OCI-LY1 (cell line): Measurements from ENCODE around the gene TFAP2E.

Experiments used
- H2AFZ ChIP-seq: fragments of 200-600 bp; sonication (generic), shearing (Covaris generic); 2 replicates; pipeline ENCODE4 v1.6.0; 2014; ENCODE audit warnings: antibody characterized with exemption, mild to moderate bottlenecking, low read length
- H3F3A ChIP-seq: fragments of 200-600 bp; sonication (generic), shearing (Covaris generic); 2 replicates; pipeline ENCODE4 v1.6.0; 2014; ENCODE audit warnings: mild to moderate bottlenecking, antibody characterized with exemption, low read length, moderate library complexity; ENCODE audit not compliant: insufficient read depth
- H3K27ac ChIP-seq: fragments of 200-600 bp; sonication (generic); 2 replicates; pipeline ENCODE4 v1.5.1; 2014; ENCODE audit warnings: low read length, mixed run types, mild to moderate bottlenecking, low read depth; ENCODE audit not compliant: poor library complexity, severe bottlenecking
- H3K27me3 ChIP-seq: fragments of 200-600 bp; sonication (generic); 2 replicates; pipeline ENCODE4 v1.6.0; 2014; ENCODE audit warnings: antibody characterized with exemption, mild to moderate bottlenecking, low read length, moderate library complexity; ENCODE audit not compliant: insufficient read depth
- H3K36me3 ChIP-seq: fragments of 200-600 bp; sonication (generic); 2 replicates; pipeline ENCODE4 v1.6.1; 2014; ENCODE audit warnings: mild to moderate bottlenecking, antibody characterized with exemption, low read length, moderate library complexity, mixed read lengths; ENCODE audit not compliant: insufficient read depth
- H3K4me1 ChIP-seq: fragments of 200-600 bp; sonication (generic); 2 replicates; pipeline ENCODE4 v1.5.1; 2014; ENCODE audit warnings: mild to moderate bottlenecking, low read length, moderate library complexity; ENCODE audit not compliant: insufficient read depth, severe bottlenecking
- H3K4me2 ChIP-seq: fragments of 200-600 bp; sonication (generic), shearing (Covaris generic); 2 replicates; pipeline ENCODE4 v1.6.1; 2014; ENCODE audit warnings: low read length
- H3K4me3 ChIP-seq: fragments of 200-600 bp; sonication (generic); 2 replicates; pipeline ENCODE4 v1.5.1; 2014; ENCODE audit warnings: low read length, low read depth, mild to moderate bottlenecking, mixed read lengths; ENCODE audit not compliant: poor library complexity, severe bottlenecking
- H3K79me2 ChIP-seq: fragments of 200-600 bp; shearing (Covaris generic); 2 replicates; pipeline ENCODE4 v1.6.1; 2016; ENCODE audit warnings: mixed run types, low read length, mixed read lengths; ENCODE audit not compliant: insufficient read depth
- H3K9ac ChIP-seq: fragments of 200-600 bp; sonication (generic), shearing (Covaris generic); 2 replicates; pipeline ENCODE4 v1.6.1; 2014; ENCODE audit warnings: mild to moderate bottlenecking, low read length, mixed read lengths
- H3K9me2 ChIP-seq: fragments of 200-600 bp; sonication (generic), shearing (Covaris generic); 2 replicates; pipeline ENCODE4 v1.6.1; 2014; ENCODE audit warnings: low read depth, mild to moderate bottlenecking, low read length, mixed read lengths
- H3K9me3 ChIP-seq: fragments of 200-600 bp; shearing (Covaris generic); 2 replicates; pipeline ENCODE4 v1.6.1; 2014; ENCODE audit warnings: low read length, mixed read lengths
- H4K20me1 ChIP-seq: fragments of 200-600 bp; sonication (generic), shearing (Covaris generic); 2 replicates; pipeline ENCODE4 v1.6.0; 2016; ENCODE audit warnings: mild to moderate bottlenecking, low read length; ENCODE audit not compliant: insufficient read depth
- CTCF ChIP-seq: fragments of 200-600 bp; sonication (generic), shearing (Covaris generic); IDR thresholded peaks from 2 replicates; pipeline ENCODE4 v1.5.1; 2017; ENCODE audit warnings: mild to moderate bottlenecking, antibody characterized with exemption, low read length, moderate library complexity, mixed read lengths
- EZH2 ChIP-seq: fragments of 200-600 bp; sonication (generic), shearing (Covaris generic); IDR thresholded peaks from 2 replicates; pipeline ENCODE4 v1.8.0; 2017; ENCODE audit warnings: borderline replicate concordance, mixed run types, mild to moderate bottlenecking, antibody characterized with exemption, low read length, moderate library complexity, mixed read lengths

TFAP2E gene

GRCh38 chr1:35574125-35574654, 1.1 kb downstream of the TFAP2E start:
- H3F3A ChIP-seq, result no peaks in the 10 kb centered on the region
- no peaks in the 10 kb centered on the region; the same call in 1 of the 2 replicates for H3K27me3 ChIP-seq
- H3K4me1 ChIP-seq, result peaks cover 17% of the 10 kb centered on the region
- H2AFZ ChIP-seq, result no peak overlapping the region
- TF ChIP-seq EZH2 (no peak), CTCF (no peak)
- H3K9me3 ChIP-seq, result no peaks in the 10 kb centered on the region
- no peak overlapping the region for H3K4me2 ChIP-seq
- H3K79me2 ChIP-seq, result no peaks in the 10 kb centered on the region
- no peaks in the 10 kb centered on the region for H3K9me2 ChIP-seq
- no peak overlapping the region for H3K4me3 ChIP-seq
- no peak overlapping the region for H3K9ac ChIP-seq
- H3K27ac ChIP-seq, result no peak overlapping the region
- H4K20me1 ChIP-seq, result no peaks in the 10 kb centered on the region
- H3K36me3 ChIP-seq, result no peaks in the 10 kb centered on the region

- Histone ChIP-seq H3K4me3 (no peak overlapping the region), H3K79me2 (no peaks in the 10 kb centered on the region), H3K9me2 (no peaks in the 10 kb centered on the region), H3K27me3 (no peaks in the 10 kb centered on the region; the same call in 1 of the 2 replicates), H3F3A (no peaks in the 10 kb centered on the region), H2AFZ (no peak overlapping the region), H3K36me3 (no peaks in the 10 kb centered on the region), H3K4me1 (peaks cover 17% of the 10 kb centered on the region), H3K9ac (no peak overlapping the region), H3K27ac (no peak overlapping the region), H3K9me3 (no peaks in the 10 kb centered on the region), H3K4me2 (no peak overlapping the region), H4K20me1 (no peaks in the 10 kb centered on the region)
- TF ChIP-seq CTCF (no peak), EZH2 (no peak)
Measured at GRCh38 chr1:35574655-35575415, 1.7 kb downstream of the TFAP2E start.

- H3K27ac ChIP-seq, result no peak overlapping the region
- no peak overlapping the region for H3K9ac ChIP-seq
- H3K79me2 ChIP-seq, result no peaks in the 10 kb centered on the region
- TF ChIP-seq EZH2 (no peak), CTCF (no peak)
- no peaks in the 10 kb centered on the region for H3K9me3 ChIP-seq
- H3K9me2 ChIP-seq, result no peaks in the 10 kb centered on the region
- no peaks in the 10 kb centered on the region for H3K36me3 ChIP-seq
- no peak overlapping the region for H3K4me2 ChIP-seq
- H3K4me1 ChIP-seq, result peaks cover 21% of the 10 kb centered on the region
- H3K4me3 ChIP-seq, result no peak overlapping the region
- no peaks in the 10 kb centered on the region for H3F3A ChIP-seq
- no peaks in the 10 kb centered on the region; the same call in 1 of the 2 replicates for H3K27me3 ChIP-seq
- H4K20me1 ChIP-seq, result no peaks in the 10 kb centered on the region
- H2AFZ ChIP-seq, result no peak overlapping the region
Measured at GRCh38 chr1:35575416-35575958, 2.4 kb downstream of the TFAP2E start.
